Natural killer cell (primary cell): Measurements from ENCODE around the gene SLC6A17. TPM values are rescaled to one million over a fixed set of nuclear protein-coding genes. Genes with fewer than 3 reads are reported as not detected.
A peak's percentile ranks its signal among the peaks of the same experiment; 100 is the strongest.

Experiments used
- ATAC-seq, 3 donors: fragments of 150-1000 bp in 2 of 3; fragments of 200-7000 bp in 1 of 3; cut with Tn5 transposase; 1 replicate in 1 of 3; 2 replicates in 2 of 3; pipeline ENCODE4 v1.10.0; 2021; ENCODE audit warnings: mild to moderate bottlenecking in 2 of 3, moderate library complexity in 2 of 3
- DNase-seq, 2 donors: peaks; one replicate each; pipeline versions ENCODE4 v3.0.0 to v3.0.0-alpha.2; 2013 to 2021; ENCODE audit warnings: mixed read lengths in 1 of 2
- H3K27ac ChIP-seq: one replicate; pipeline ENCODE4 v1.5.1; 2013; ENCODE audit warnings: mild to moderate bottlenecking, low read length
- H3K27me3 ChIP-seq: one replicate; pipeline ENCODE4 v1.6.1; 2013; ENCODE audit warnings: low read length; ENCODE audit not compliant: control insufficient read depth, insufficient read depth
- H3K36me3 ChIP-seq: one replicate; pipeline ENCODE4 v1.6.1; 2013; ENCODE audit warnings: low read length; ENCODE audit not compliant: control insufficient read depth, insufficient read depth
- H3K4me1 ChIP-seq: one replicate; pipeline ENCODE4 v1.6.1; 2013; ENCODE audit warnings: low read length; ENCODE audit not compliant: control insufficient read depth, insufficient read depth
- H3K4me3 ChIP-seq: one replicate; pipeline ENCODE4 v1.5.1; 2013; ENCODE audit warnings: low read length
- H3K9me3 ChIP-seq: one replicate; pipeline ENCODE4 v1.6.1; 2013; ENCODE audit warnings: low read length; ENCODE audit not compliant: control insufficient read depth, insufficient read depth
- H3K27ac Mint-ChIP-seq, 2 donors: one replicate each; pipeline ENCODE4 v1.8.0; 2022; ENCODE audit warnings: mild to moderate bottlenecking in 2 of 2, mixed read lengths in 2 of 2, moderate library complexity in 1 of 2
- H3K27me3 Mint-ChIP-seq, 2 donors: one replicate each; pipeline ENCODE4 v1.8.0; 2022; ENCODE audit warnings: low read depth in 2 of 2, mixed read lengths in 2 of 2
- H3K36me3 Mint-ChIP-seq: one replicate; pipeline ENCODE4 v1.8.0; 2022; ENCODE audit warnings: mixed read lengths
- H3K4me1 Mint-ChIP-seq, 2 donors: one replicate each; pipeline ENCODE4 v1.8.0; 2022; ENCODE audit warnings: mixed read lengths in 2 of 2
- H3K4me3 Mint-ChIP-seq: one replicate; pipeline ENCODE4 v1.8.0; 2022; ENCODE audit warnings: mild to moderate bottlenecking, moderate library complexity, mixed read lengths
- H3K9me3 Mint-ChIP-seq, 2 donors: one replicate each; pipeline ENCODE4 v1.8.0; 2022; ENCODE audit warnings: mixed read lengths in 2 of 2
- WGBS: methylation state at CpG from one replicate; pipeline ENCODE4 v1.1.7; 2013; ENCODE audit warnings: missing lambda C conversion rate; ENCODE audit not compliant: insufficient coverage; 5-methylcytosine and 5-hydroxymethylcytosine counted together
- intact Hi-C: fragments of 100-400 bp; cut with micrococcal nuclease; formaldehyde crosslinking; loops from one replicate; pipeline ENCODE4 v1.14.2; 2022
- total RNA-seq, 4 donors: library from RNA; stranded (reverse); fragments of 120-200 nt in 1 of 4; gene quantifications; one replicate each; pipeline versions ENCODE4 v1.2.3 to v1.2.4, GENCODE V29; 2013 to 2022
- TF ChIP-seq, protein P1 (sequence below): fragments of 200-600 bp; IDR thresholded peaks from one replicate; pipeline ENCODE4 v1.8.0; 2022; ENCODE audit warnings: antibody characterized with exemption

The SLC6A17 gene
- total RNA-seq, 3 donors from 2014 or later (not counting 1 experiment from before 2014, with no cell fraction given), result not detected

DNA sequence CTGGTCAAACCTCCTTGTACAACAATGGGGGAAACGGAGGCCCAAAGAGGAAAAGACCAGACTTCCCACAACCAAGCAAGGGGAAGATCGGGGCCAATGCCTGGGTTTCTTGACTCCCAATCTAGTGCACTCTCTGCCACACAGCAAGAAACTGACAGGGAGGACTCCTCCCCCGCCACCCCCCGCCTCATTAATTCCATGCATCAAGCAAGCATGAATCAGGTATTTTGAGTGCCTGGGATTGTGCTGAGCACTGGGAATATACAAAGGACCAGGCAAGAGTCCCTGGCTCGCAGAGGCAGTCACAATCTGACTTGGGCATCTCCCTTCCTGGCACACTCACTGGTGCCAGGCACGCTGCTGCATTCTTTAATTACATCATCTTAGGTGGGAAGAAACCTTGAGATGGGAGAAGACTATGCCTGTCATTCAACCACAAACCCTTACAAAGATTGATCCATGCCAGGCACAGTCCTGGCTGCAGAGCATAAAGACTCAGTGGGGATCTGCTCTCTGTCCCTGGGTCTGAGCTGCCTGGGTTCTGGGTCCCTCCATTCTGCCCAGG is 55.4 kb downstream of the SLC6A17 start:
- H3K27me3 ChIP-seq, result no peaks in the 10 kb centered on the region
- no peaks in the 10 kb centered on the region for H3K36me3 Mint-ChIP-seq
- H3K27ac ChIP-seq, result no peak overlapping the region
- no peaks in the 10 kb centered on the region for H3K27me3 Mint-ChIP-seq
- H3K4me3 ChIP-seq, result no peak overlapping the region
- intact Hi-C loops, result loop anchor here (5.0 kb wide), 2 partner anchors 57 to 202 kb away; partner anchors contain the start of gene LAMTOR5
- H3K4me1 ChIP-seq, result peaks cover 20% of the 10 kb centered on the region
- 91% methylated on average over 6 of the region's 6 CpGs for WGBS
- H3K36me3 ChIP-seq, result no peaks in the 10 kb centered on the region
- no peaks in the 10 kb centered on the region for H3K9me3 ChIP-seq
- ATAC-seq, result no peak
- H3K4me3 Mint-ChIP-seq, result no peak overlapping the region
- no peak overlapping the region for H3K27ac Mint-ChIP-seq
- DNase-seq, result no peak
- H3K9me3 Mint-ChIP-seq, result no peaks in the 10 kb centered on the region
- TF ChIP-seq, protein P1, sequence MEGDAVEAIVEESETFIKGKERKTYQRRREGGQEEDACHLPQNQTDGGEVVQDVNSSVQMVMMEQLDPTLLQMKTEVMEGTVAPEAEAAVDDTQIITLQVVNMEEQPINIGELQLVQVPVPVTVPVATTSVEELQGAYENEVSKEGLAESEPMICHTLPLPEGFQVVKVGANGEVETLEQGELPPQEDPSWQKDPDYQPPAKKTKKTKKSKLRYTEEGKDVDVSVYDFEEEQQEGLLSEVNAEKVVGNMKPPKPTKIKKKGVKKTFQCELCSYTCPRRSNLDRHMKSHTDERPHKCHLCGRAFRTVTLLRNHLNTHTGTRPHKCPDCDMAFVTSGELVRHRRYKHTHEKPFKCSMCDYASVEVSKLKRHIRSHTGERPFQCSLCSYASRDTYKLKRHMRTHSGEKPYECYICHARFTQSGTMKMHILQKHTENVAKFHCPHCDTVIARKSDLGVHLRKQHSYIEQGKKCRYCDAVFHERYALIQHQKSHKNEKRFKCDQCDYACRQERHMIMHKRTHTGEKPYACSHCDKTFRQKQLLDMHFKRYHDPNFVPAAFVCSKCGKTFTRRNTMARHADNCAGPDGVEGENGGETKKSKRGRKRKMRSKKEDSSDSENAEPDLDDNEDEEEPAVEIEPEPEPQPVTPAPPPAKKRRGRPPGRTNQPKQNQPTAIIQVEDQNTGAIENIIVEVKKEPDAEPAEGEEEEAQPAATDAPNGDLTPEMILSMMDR, result no peak
- H3K4me1 Mint-ChIP-seq, result peaks cover 13 to 28% of the 10 kb centered on the region in 2 donors

DNA sequence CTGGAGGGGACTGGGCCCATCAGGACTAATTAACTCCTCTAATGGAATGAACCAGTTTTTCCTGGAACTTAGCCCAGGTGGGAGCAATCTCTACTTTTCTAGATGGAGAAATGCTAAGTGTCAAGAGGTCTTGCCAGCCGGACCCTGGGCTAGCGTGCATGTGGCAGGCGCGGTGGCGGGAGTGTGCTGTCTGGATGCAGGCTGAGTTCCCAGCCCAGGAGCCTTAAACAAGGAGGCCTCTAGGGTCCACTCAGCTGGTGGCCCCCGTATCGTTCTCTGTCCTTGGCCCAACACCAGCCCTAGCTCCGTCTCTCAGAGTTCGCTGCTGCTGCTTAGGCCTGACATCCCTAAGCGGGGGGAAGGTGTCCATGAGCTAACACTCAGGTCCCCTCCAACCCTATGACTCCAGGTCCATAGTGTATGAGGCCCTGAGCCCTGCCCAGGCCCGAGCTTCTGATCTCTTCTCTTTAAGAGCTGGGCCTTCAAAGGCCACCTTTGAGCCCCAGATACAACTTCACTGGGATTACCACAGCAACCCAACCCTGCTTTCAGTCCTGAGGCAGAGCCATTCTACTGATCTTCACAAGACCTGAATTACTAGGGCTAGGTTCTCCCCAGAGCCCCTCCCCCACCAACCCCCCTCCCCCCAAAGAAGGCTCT is 56.1 kb downstream of the SLC6A17 start:
- no peaks in the 10 kb centered on the region for H3K9me3 ChIP-seq
- H3K4me3 ChIP-seq, result no peak overlapping the region
- TF ChIP-seq, protein P1, result no peak
- peaks cover 4% of the 10 kb centered on the region for H3K27me3 ChIP-seq
- peaks cover 26% of the 10 kb centered on the region for H3K4me1 ChIP-seq
- ATAC-seq, result no peak
- intact Hi-C loops, result loop anchor here (5.0 kb wide), 2 partner anchors 56 to 201 kb away; partner anchors contain the start of gene LAMTOR5
- 93% methylated on average over 11 of the region's 11 CpGs for WGBS
- no peaks in the 10 kb centered on the region for H3K36me3 ChIP-seq
- no peak for DNase-seq
- Mint-ChIP-seq H3K9me3 (no peaks in the 10 kb centered on the region), H3K4me1 (peaks cover 13 to 36% of the 10 kb centered on the region in 2 donors), H3K36me3 (no peaks in the 10 kb centered on the region), H3K4me3 (no peak overlapping the region), H3K27ac (no peak overlapping the region), H3K27me3 (peaks cover 0 to 5% of the 10 kb centered on the region in 2 donors)
- H3K27ac ChIP-seq, result no peak overlapping the region

DNA sequence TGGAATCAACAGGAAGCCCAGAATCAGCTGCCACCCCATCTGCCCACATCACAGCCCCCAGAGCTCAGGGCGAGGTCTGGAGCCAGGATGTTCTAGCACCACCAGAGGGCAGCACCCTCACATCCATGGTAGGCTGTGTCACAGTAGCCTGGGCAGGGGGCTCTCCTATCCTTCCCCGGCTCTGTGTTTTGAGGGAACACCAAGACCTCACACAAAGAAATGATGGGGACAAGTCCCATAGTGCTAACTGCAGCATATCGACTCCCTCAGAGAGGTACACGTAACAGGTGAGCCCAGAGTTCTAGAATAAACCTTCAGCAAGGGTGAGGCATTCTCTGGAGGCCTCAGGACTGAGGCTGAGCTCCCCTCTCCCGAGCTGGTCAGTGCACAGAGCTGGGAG is 57.5 kb downstream of the SLC6A17 start:
- peak overlapping the region in 1 of 2 donors; percentile 94 for H3K27ac Mint-ChIP-seq
- H3K27me3 ChIP-seq, result peaks cover 5% of the 10 kb centered on the region
- intact Hi-C loops, result loop anchor here (1.0 to 5.0 kb wide), 3 partner anchors 54 to 199 kb away; partner anchors contain the start of gene LAMTOR5
- peak; percentile 23 to 38 (median 27) for ATAC-seq
- no peaks in the 10 kb centered on the region for H3K9me3 Mint-ChIP-seq
- H3K4me3 Mint-ChIP-seq, result no peak overlapping the region
- no peak overlapping the region for H3K4me3 ChIP-seq
- H3K36me3 ChIP-seq, result no peaks in the 10 kb centered on the region
- WGBS, result 36% methylated on average over 5 of the region's 5 CpGs
- no peaks in the 10 kb centered on the region for H3K36me3 Mint-ChIP-seq
- DNase-seq, result peak; percentile 62 to 90
- peaks cover 0 to 9% of the 10 kb centered on the region in 2 donors for H3K27me3 Mint-ChIP-seq
- H3K4me1 ChIP-seq, result peaks cover 33% of the 10 kb centered on the region
- H3K4me1 Mint-ChIP-seq, result peaks cover 13 to 42% of the 10 kb centered on the region in 2 donors
- no peaks in the 10 kb centered on the region for H3K9me3 ChIP-seq
- H3K27ac ChIP-seq, result no peak overlapping the region
- TF ChIP-seq, protein P1, result peak; percentile 88
